Astrocyte (in vitro differentiated cells and primary cell): ENCODE data around the gene PCDH17. TPM values are rescaled to one million over a fixed set of nuclear protein-coding genes. Genes with fewer than 3 reads are reported as not detected.
A peak's percentile ranks its signal among the peaks of the same experiment; 100 is the strongest.

Experiments
- DNase-seq: peaks from one replicate; pipeline ENCODE4 v3.0.0-alpha.2; 2010; ENCODE audit warnings: low read depth
- FAIRE-seq: peaks from 2 replicates; lab custom pipeline; 2011; peaks lifted over from hg19 to GRCh38; lab: Jason Lieb, UNC
- H2AFZ ChIP-seq: 2 replicates; pipeline ENCODE4 v1.6.0; 2012; ENCODE audit warnings: low read depth, low read length, inconsistent platforms
- H3K27ac ChIP-seq: 2 replicates; pipeline ENCODE4 v1.5.1; 2011; ENCODE audit warnings: low read depth, low read length, inconsistent platforms
- H3K27me3 ChIP-seq: 2 replicates; pipeline ENCODE4 v1.6.0; 2011; ENCODE audit warnings: low read length, inconsistent platforms; ENCODE audit not compliant: insufficient read depth
- H3K36me3 ChIP-seq: 2 replicates; pipeline ENCODE4 v1.5.1; 2011; ENCODE audit warnings: low read length, inconsistent platforms; ENCODE audit not compliant: insufficient read depth
- H3K4me1 ChIP-seq: 2 replicates; pipeline ENCODE4 v1.5.1; 2011; ENCODE audit warnings: low read length, inconsistent platforms; ENCODE audit not compliant: insufficient read depth
- H3K4me2 ChIP-seq: 2 replicates; pipeline ENCODE4 v1.6.0; 2012; ENCODE audit warnings: low read length, inconsistent platforms
- H3K4me3 ChIP-seq: 2 replicates; pipeline ENCODE4 v1.5.1; 2011; ENCODE audit warnings: low read depth, mild to moderate bottlenecking, low read length, inconsistent platforms; ENCODE audit not compliant: insufficient read depth
- H3K79me2 ChIP-seq: 2 replicates; pipeline ENCODE4 v1.6.0; 2012; ENCODE audit warnings: mild to moderate bottlenecking, low read length, inconsistent platforms; ENCODE audit not compliant: insufficient read depth
- H3K9ac ChIP-seq: 2 replicates; pipeline ENCODE4 v1.6.0; 2012; ENCODE audit warnings: mild to moderate bottlenecking, low read length, inconsistent platforms
- H3K9me3 ChIP-seq: 2 replicates; pipeline ENCODE4 v1.5.1; 2012; ENCODE audit warnings: low read depth, mild to moderate bottlenecking, low read length, inconsistent platforms; ENCODE audit not compliant: insufficient read depth
- H4K20me1 ChIP-seq: 2 replicates; pipeline ENCODE4 v1.6.0; 2012; ENCODE audit warnings: low read length, inconsistent platforms; ENCODE audit not compliant: insufficient read depth
- H3K27ac Mint-ChIP-seq: one replicate; pipeline ENCODE4 v1.8.0; 2021; ENCODE audit warnings: mild to moderate bottlenecking, mixed read lengths; ENCODE audit not compliant: unreplicated experiment
- H3K27me3 Mint-ChIP-seq: one replicate; pipeline ENCODE4 v1.8.0; 2021; ENCODE audit warnings: low read depth, mixed read lengths; ENCODE audit not compliant: unreplicated experiment
- H3K36me3 Mint-ChIP-seq: one replicate; pipeline ENCODE4 v1.8.0; 2021; ENCODE audit warnings: low read depth, mixed read lengths; ENCODE audit not compliant: unreplicated experiment
- H3K4me1 Mint-ChIP-seq: one replicate; pipeline ENCODE4 v1.8.0; 2021; ENCODE audit warnings: low read depth, mixed read lengths; ENCODE audit not compliant: unreplicated experiment
- H3K4me3 Mint-ChIP-seq: one replicate; pipeline ENCODE4 v1.8.0; 2021; ENCODE audit warnings: mild to moderate bottlenecking, moderate library complexity, mixed read lengths; ENCODE audit not compliant: unreplicated experiment
- H3K9me3 Mint-ChIP-seq: one replicate; pipeline ENCODE4 v1.8.0; 2021; ENCODE audit warnings: mild to moderate bottlenecking, mixed read lengths; ENCODE audit not compliant: unreplicated experiment
- CTCF ChIP-seq: IDR thresholded peaks from 2 replicates; pipeline ENCODE4 v1.5.1; 2011; ENCODE audit warnings: low read depth, mild to moderate bottlenecking, inconsistent platforms, low read length, moderate library complexity; ENCODE audit not compliant: insufficient read depth
- EZH2 ChIP-seq: IDR thresholded peaks from 2 replicates; pipeline ENCODE4 v1.6.1; 2012; ENCODE audit warnings: mild to moderate bottlenecking, low read length, inconsistent platforms; ENCODE audit not compliant: insufficient read depth
- total RNA-seq: library from RNA; stranded (reverse); gene quantifications from 2 replicates; pipeline ENCODE4 v1.2.1, GENCODE V29; 2021

The PCDH17 gene
- total RNA-seq, 1 donor from 2014 or later: 2.1 TPM

- Mint-ChIP-seq H3K36me3 (no peaks in the 10 kb centered on the region), H3K27ac (no peak overlapping the region), H3K4me3 (no peak overlapping the region), H3K4me1 (peaks cover 6% of the 10 kb centered on the region), H3K27me3 (no peaks in the 10 kb centered on the region), H3K9me3 (no peaks in the 10 kb centered on the region)
- TF ChIP-seq CTCF (no peak), EZH2 (no peak)
- Histone ChIP-seq H3K9me3 (no peaks in the 10 kb centered on the region), H2AFZ (no peak overlapping the region), H3K27me3 (no peaks in the 10 kb centered on the region), H3K36me3 (no peaks in the 10 kb centered on the region), H3K27ac (no peak overlapping the region), H3K4me3 (no peak overlapping the region), H3K9ac (no peak overlapping the region), H3K4me2 (no peak overlapping the region), H3K79me2 (no peaks in the 10 kb centered on the region), H3K4me1 (no peaks in the 10 kb centered on the region), H4K20me1 (no peaks in the 10 kb centered on the region)
- FAIRE-seq (no peak), DNase-seq (peak; percentile 31)
Measured at GRCh38 chr13:57740719-57741118, 109.2 kb downstream of the PCDH17 start.

GRCh38 chr13:57748096-57748495 lies 116.6 kb downstream of the PCDH17 start:
- no peaks in the 10 kb centered on the region for H3K27me3 ChIP-seq
- H3K4me1 ChIP-seq: no peaks in the 10 kb centered on the region
- H3K9ac ChIP-seq: no peak overlapping the region
- no peak for FAIRE-seq
- Mint-ChIP-seq H3K4me3 (no peak overlapping the region), H3K27me3 (no peaks in the 10 kb centered on the region), H3K4me1 (peaks cover 10% of the 10 kb centered on the region), H3K36me3 (no peaks in the 10 kb centered on the region), H3K9me3 (peaks cover 6% of the 10 kb centered on the region), H3K27ac (peak overlapping the region; percentile 83)
- no peaks in the 10 kb centered on the region for H3K9me3 ChIP-seq
- no peaks in the 10 kb centered on the region for H3K79me2 ChIP-seq
- H2AFZ ChIP-seq: no peak overlapping the region
- peak; percentile 59 for DNase-seq
- no peak overlapping the region for H3K4me3 ChIP-seq
- H3K4me2 ChIP-seq: no peak overlapping the region
- H3K27ac ChIP-seq: no peak overlapping the region
- no peaks in the 10 kb centered on the region for H3K36me3 ChIP-seq
- TF ChIP-seq CTCF (no peak), EZH2 (no peak)
- H4K20me1 ChIP-seq: no peaks in the 10 kb centered on the region

- no peak overlapping the region for H3K4me3 Mint-ChIP-seq
- no peaks in the 10 kb centered on the region for H3K4me1 ChIP-seq
- H3K9me3 Mint-ChIP-seq: no peaks in the 10 kb centered on the region
- H3K9ac ChIP-seq: no peak overlapping the region
- no peaks in the 10 kb centered on the region for H3K36me3 Mint-ChIP-seq
- H3K9me3 ChIP-seq: no peaks in the 10 kb centered on the region
- no peak for DNase-seq
- no peaks in the 10 kb centered on the region for H3K36me3 ChIP-seq
- TF ChIP-seq CTCF: no peak
- TF ChIP-seq EZH2: no peak
- H2AFZ ChIP-seq: no peak overlapping the region
- no peaks in the 10 kb centered on the region for H4K20me1 ChIP-seq
- H3K4me2 ChIP-seq: no peak overlapping the region
- H3K4me1 Mint-ChIP-seq: no peaks in the 10 kb centered on the region
- H3K27ac Mint-ChIP-seq: no peak overlapping the region
- no peaks in the 10 kb centered on the region for H3K27me3 Mint-ChIP-seq
- H3K27me3 ChIP-seq: no peaks in the 10 kb centered on the region
- H3K79me2 ChIP-seq: no peaks in the 10 kb centered on the region
- no peak overlapping the region for H3K27ac ChIP-seq
- no peak overlapping the region for H3K4me3 ChIP-seq
- no peak for FAIRE-seq
Measured at GRCh38 chr13:57760951-57761350, 129.4 kb downstream of the PCDH17 start.
